ENCODE results near the gene IL31RA.

Gene IL31RA

DNA sequence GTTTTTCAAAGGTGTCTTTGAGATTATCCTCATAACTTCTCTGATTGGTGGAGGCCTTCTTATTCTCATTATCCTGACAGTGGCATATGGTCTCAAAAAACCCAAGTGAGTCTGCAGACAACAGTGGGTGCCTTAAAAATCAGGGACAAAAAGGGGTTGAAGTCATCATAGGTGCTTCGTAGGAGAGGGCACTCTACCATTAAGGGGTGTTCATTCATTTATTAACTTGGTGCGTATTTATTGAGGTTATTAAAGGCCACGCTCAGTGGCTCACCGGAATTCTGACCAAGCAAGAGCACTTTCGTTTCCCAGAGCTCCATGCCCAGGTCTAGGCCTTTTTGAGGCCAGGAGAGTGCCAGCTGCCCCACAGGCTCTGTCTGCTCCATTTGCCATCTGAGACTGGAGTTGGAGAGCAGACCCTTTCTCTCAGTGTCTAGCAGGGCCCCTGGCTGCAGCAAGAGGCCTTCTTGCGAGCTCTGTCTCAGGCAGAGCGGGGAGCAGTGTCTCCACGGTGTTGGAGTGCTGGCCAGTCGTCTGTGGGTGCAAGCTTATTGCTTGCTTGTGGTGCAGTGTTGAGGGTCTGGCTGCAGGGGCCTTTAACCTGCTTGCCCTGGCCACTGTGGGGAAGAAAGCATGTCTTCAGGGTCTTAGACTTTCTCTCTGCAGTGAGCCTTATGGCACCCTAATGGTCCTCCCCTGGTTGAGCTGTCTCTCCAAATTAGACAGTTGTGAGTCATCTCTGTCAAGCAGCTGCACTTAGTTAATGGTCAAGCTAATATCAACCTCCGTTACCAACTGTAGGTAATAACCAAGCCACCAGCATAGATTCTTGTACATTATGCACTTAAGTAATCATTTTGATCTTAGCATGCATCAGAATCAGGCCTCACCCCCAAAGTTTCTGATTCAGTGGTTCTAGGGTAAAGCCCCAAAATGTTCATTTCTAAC lies 62.6 kb downstream of the IL31RA start:
- no peak overlapping the region for H3K4me3 ChIP-seq (replicated peaks in 1 of 2; ENCODE audit: low read depth in 2 of 2, low read length in 2 of 2)
- TF ChIP-seq, protein P1, sequence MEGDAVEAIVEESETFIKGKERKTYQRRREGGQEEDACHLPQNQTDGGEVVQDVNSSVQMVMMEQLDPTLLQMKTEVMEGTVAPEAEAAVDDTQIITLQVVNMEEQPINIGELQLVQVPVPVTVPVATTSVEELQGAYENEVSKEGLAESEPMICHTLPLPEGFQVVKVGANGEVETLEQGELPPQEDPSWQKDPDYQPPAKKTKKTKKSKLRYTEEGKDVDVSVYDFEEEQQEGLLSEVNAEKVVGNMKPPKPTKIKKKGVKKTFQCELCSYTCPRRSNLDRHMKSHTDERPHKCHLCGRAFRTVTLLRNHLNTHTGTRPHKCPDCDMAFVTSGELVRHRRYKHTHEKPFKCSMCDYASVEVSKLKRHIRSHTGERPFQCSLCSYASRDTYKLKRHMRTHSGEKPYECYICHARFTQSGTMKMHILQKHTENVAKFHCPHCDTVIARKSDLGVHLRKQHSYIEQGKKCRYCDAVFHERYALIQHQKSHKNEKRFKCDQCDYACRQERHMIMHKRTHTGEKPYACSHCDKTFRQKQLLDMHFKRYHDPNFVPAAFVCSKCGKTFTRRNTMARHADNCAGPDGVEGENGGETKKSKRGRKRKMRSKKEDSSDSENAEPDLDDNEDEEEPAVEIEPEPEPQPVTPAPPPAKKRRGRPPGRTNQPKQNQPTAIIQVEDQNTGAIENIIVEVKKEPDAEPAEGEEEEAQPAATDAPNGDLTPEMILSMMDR (IDR thresholded peaks at IDR 0.05; ENCODE audit: low read depth, low read length): no peak
- no peak for DNase-seq (ENCODE audit: low read depth in 2 of 2)

GRCh38 chr5:55914971-55915370 lies 63.8 kb downstream of the IL31RA start:
- H3K4me3 ChIP-seq (replicated peaks in 1 of 2; ENCODE audit: low read depth in 2 of 2, low read length in 2 of 2): no peak overlapping the region
- DNase-seq (ENCODE audit: low read depth in 2 of 2): no peak
- TF ChIP-seq, protein P1 (IDR thresholded peaks at IDR 0.05; ENCODE audit: low read depth, low read length): no peak

GRCh38 chr5:55915783-55916182 lies 64.6 kb downstream of the IL31RA start:
- no peak overlapping the region for H3K4me3 ChIP-seq (replicated peaks in 1 of 2; ENCODE audit: low read depth in 2 of 2, low read length in 2 of 2)
- DNase-seq (ENCODE audit: low read depth in 2 of 2): no peak
- TF ChIP-seq, protein P1 (IDR thresholded peaks at IDR 0.05; ENCODE audit: low read depth, low read length): no peak

DNA sequence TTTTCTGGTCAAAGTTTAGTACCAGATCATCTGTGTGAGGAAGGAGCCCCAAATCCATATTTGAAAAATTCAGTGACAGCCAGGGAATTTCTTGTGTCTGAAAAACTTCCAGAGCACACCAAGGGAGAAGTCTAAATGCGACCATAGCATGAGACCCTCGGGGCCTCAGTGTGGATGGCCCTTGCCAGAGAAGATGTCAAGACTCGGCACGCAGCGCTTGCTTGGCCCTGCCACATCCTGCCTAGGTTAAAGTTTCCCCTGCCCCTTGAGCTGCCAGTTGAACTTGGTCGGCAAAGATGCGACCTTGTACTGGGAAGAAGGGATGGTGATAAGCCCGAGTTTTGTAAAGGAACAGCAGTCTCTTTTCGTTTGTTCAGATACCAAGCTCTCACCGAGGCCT lies 65.8 kb downstream of the IL31RA start:
- DNase-seq (ENCODE audit: low read depth in 2 of 2): no peak
- H3K4me3 ChIP-seq (replicated peaks in 1 of 2; ENCODE audit: low read depth in 2 of 2, low read length in 2 of 2): no peak overlapping the region
- TF ChIP-seq, protein P1 (IDR thresholded peaks at IDR 0.05; ENCODE audit: low read depth, low read length): no peak

GRCh38 chr5:55917402-55918086 lies 66.4 kb downstream of the IL31RA start:
- TF ChIP-seq, protein P1 (IDR thresholded peaks at IDR 0.05; ENCODE audit: low read depth, low read length): no peak
- no peak for DNase-seq (ENCODE audit: low read depth in 2 of 2)
- H3K4me3 ChIP-seq (replicated peaks in 1 of 2; ENCODE audit: low read depth in 2 of 2, low read length in 2 of 2): no peak overlapping the region

- H3K4me3 ChIP-seq (replicated peaks in 1 of 2; ENCODE audit: low read depth in 2 of 2, low read length in 2 of 2): no peak overlapping the region
- DNase-seq (ENCODE audit: low read depth in 2 of 2): no peak
- TF ChIP-seq, protein P1 (IDR thresholded peaks at IDR 0.05; ENCODE audit: low read depth, low read length): no peak
These were observed 67.2 kb downstream of the IL31RA start for GRCh38 chr5:55918087-55919035.
